Measurements from ENCODE around the gene GAS2L3.

DNA sequence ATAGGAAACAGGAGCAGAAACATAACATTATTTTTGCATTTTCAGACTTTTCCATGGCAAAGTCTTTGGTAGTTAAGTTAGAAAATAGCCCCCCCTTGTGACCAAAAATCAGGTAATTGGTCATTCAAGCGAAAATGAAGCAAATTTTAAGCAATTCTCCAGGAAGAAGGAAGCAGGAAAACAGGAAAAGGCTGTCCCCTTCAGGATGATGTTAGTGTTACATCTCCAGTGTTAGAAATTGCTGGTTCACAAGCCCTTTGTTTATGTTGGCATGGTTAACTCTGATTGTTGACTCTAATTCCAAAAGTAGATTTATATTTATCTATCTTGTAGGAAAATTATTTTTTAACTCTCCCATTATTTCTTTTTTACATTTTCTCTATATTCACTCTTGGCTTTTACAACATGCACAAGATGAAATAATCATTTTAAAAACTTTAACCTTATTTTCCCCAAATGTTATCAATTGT is 18.8 kb upstream of the GAS2L3 start:
- TF ChIP-seq POLR2A (IDR thresholded peaks at IDR 0.05) = no peak
- TF ChIP-seq, protein P1, sequence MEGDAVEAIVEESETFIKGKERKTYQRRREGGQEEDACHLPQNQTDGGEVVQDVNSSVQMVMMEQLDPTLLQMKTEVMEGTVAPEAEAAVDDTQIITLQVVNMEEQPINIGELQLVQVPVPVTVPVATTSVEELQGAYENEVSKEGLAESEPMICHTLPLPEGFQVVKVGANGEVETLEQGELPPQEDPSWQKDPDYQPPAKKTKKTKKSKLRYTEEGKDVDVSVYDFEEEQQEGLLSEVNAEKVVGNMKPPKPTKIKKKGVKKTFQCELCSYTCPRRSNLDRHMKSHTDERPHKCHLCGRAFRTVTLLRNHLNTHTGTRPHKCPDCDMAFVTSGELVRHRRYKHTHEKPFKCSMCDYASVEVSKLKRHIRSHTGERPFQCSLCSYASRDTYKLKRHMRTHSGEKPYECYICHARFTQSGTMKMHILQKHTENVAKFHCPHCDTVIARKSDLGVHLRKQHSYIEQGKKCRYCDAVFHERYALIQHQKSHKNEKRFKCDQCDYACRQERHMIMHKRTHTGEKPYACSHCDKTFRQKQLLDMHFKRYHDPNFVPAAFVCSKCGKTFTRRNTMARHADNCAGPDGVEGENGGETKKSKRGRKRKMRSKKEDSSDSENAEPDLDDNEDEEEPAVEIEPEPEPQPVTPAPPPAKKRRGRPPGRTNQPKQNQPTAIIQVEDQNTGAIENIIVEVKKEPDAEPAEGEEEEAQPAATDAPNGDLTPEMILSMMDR (IDR thresholded peaks at IDR 0.05) = peak in 1 of 3 donors; percentile 84

Data from lower leg skin (tissue), 3 donors.